IMR-90 (cell line): Measurements from ENCODE around the gene ZFP36L2.

Experiments used
- BHLHE40 ChIP-seq: fragments of 150-350 bp; IDR thresholded peaks from 2 replicates; pipeline ENCODE4 v1.6.1; 2016; ENCODE audit warnings: mild to moderate bottlenecking, low read depth, low read length
- CEBPB ChIP-seq: IDR thresholded peaks from 2 replicates; pipeline ENCODE4 v1.6.1; 2012; ENCODE audit warnings: low read depth, low read length, improper control_type of control experiment
- CTCF ChIP-seq: conservative IDR thresholded peaks from 2 replicates; pipeline ENCODE4 v1.5.1; 2012; ENCODE audit warnings: mild to moderate bottlenecking, low read depth, low read length, improper control_type of control experiment
- ELK1 ChIP-seq: fragments of 150-350 bp; IDR thresholded peaks from 2 replicates; pipeline ENCODE4 v1.6.1; 2016; ENCODE audit warnings: low read depth, mild to moderate bottlenecking, low read length, moderate library complexity, borderline replicate concordance
- FOS ChIP-seq: fragments of 150-350 bp; IDR thresholded peaks from 2 replicates; pipeline ENCODE4 v1.6.1; 2016; ENCODE audit warnings: low read depth, low read length
- MAFK ChIP-seq: IDR thresholded peaks from 2 replicates; pipeline ENCODE4 v1.6.1; 2012; ENCODE audit warnings: low read depth, low read length, improper control_type of control experiment
- MAZ ChIP-seq: IDR thresholded peaks from 2 replicates; pipeline ENCODE4 v1.6.1; 2012; ENCODE audit warnings: low read depth, mild to moderate bottlenecking, low read length, improper control_type of control experiment, moderate library complexity, borderline replicate concordance
- MXI1 ChIP-seq: IDR thresholded peaks from 2 replicates; pipeline ENCODE4 v1.6.1; 2012; ENCODE audit warnings: low read depth, mild to moderate bottlenecking, low read length, moderate library complexity, borderline replicate concordance
- POLR2A ChIP-seq: IDR thresholded peaks from 2 replicates; pipeline ENCODE4 v1.6.1; 2012; ENCODE audit warnings: mild to moderate bottlenecking, low read depth, low read length
- RAD21 ChIP-seq: IDR thresholded peaks from 2 replicates; pipeline ENCODE4 v1.6.1; 2012; ENCODE audit warnings: low read length, improper control_type of control experiment
- RCOR1 ChIP-seq: IDR thresholded peaks from 2 replicates; pipeline ENCODE4 v1.6.1; 2012; ENCODE audit warnings: mild to moderate bottlenecking, low read length, improper control_type of control experiment; ENCODE audit not compliant: insufficient replicate concordance
- RFX5 ChIP-seq: IDR thresholded peaks from 2 replicates; pipeline ENCODE4 v1.8.0; 2012; ENCODE audit warnings: low read depth, mild to moderate bottlenecking, low read length, moderate library complexity
- SMC3 ChIP-seq: fragments of 150-350 bp; IDR thresholded peaks from 2 replicates; pipeline ENCODE4 v1.6.1; 2016; ENCODE audit warnings: low read depth, mild to moderate bottlenecking, antibody characterized with exemption, low read length, moderate library complexity
- USF2 ChIP-seq: fragments of 150-350 bp; IDR thresholded peaks from 2 replicates; pipeline ENCODE4 v1.6.1; 2017; ENCODE audit warnings: mild to moderate bottlenecking, antibody characterized with exemption, low read length, low read depth

- TF ChIP-seq MAZ (no peak), POLR2A (no peak), MXI1 (no peak), RAD21 (no peak), SMC3 (no peak), RFX5 (no peak), BHLHE40 (no peak), RCOR1 (no peak), CTCF (no peak), USF2 (no peak), CEBPB (no peak), FOS (no peak), MAFK (no peak), ELK1 (no peak)
Observed at GRCh38 chr2:43216629-43217028, 9.8 kb downstream of the ZFP36L2 start.
